HEK293 (cell line): ENCODE results near the gene KLHL14.

ENCODE experiments used
- MYNN ChIP-seq: fragments of 450-650 bp; formaldehyde crosslinking; IDR thresholded peaks from 2 replicates; pipeline ENCODE4 v1.5.1; 2016; ENCODE audit warnings: missing biosample characterization, missing genetic modification characterization, borderline replicate concordance
- ZFP37 ChIP-seq: fragments of 450-650 bp; formaldehyde crosslinking; IDR thresholded peaks from 2 replicates; pipeline ENCODE4 v1.5.1; 2016; ENCODE audit warnings: missing biosample characterization, missing genetic modification characterization
- ZNF571 ChIP-seq: fragments of 450-650 bp; formaldehyde crosslinking; IDR thresholded peaks from 2 replicates; pipeline ENCODE4 v1.5.0; 2017; ENCODE audit warnings: missing biosample characterization, missing genetic modification characterization
- TF ChIP-seq, protein P1 (sequence below): fragments of 450-650 bp; formaldehyde crosslinking; IDR thresholded peaks from 2 replicates; pipeline ENCODE4 v1.5.1; 2016; ENCODE audit warnings: missing biosample characterization, missing genetic modification characterization

GRCh38 chr18:32759611-32760167 lies 13.1 kb downstream of the KLHL14 start:
- TF ChIP-seq MYNN (tag by site-specific recombination) (no peak), ZFP37 (tag by site-specific recombination) (no peak), ZNF571 (tag by site-specific recombination) (no peak)
- TF ChIP-seq, protein P1, sequence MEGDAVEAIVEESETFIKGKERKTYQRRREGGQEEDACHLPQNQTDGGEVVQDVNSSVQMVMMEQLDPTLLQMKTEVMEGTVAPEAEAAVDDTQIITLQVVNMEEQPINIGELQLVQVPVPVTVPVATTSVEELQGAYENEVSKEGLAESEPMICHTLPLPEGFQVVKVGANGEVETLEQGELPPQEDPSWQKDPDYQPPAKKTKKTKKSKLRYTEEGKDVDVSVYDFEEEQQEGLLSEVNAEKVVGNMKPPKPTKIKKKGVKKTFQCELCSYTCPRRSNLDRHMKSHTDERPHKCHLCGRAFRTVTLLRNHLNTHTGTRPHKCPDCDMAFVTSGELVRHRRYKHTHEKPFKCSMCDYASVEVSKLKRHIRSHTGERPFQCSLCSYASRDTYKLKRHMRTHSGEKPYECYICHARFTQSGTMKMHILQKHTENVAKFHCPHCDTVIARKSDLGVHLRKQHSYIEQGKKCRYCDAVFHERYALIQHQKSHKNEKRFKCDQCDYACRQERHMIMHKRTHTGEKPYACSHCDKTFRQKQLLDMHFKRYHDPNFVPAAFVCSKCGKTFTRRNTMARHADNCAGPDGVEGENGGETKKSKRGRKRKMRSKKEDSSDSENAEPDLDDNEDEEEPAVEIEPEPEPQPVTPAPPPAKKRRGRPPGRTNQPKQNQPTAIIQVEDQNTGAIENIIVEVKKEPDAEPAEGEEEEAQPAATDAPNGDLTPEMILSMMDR (tag by site-specific recombination): no peak
